ENCODE measurements around the gene CKB.

The CKB gene

GRCh38 chr14:103544388-103545218 lies 22.0 kb upstream of the CKB start:
- H4K20me1 ChIP-seq (ENCODE audit: low read depth, low read length) = no peaks in the 10 kb centered on the region
- H2AFZ ChIP-seq (ENCODE audit: low read depth, low read length, severe bottlenecking) = no peak overlapping the region
- no peak overlapping the region for H3K4me3 ChIP-seq (ENCODE audit: insufficient read depth, low read length, poor library complexity, severe bottlenecking)
- H3K36me3 ChIP-seq (ENCODE audit: low read length) = no peaks in the 10 kb centered on the region
- no peak for TF ChIP-seq CTCF (IDR thresholded peaks at IDR 0.05; ENCODE audit: insufficient read depth, low read length, poor library complexity, severe bottlenecking)
- TF ChIP-seq EZH2phosphoT487 (conservative IDR thresholded peaks at IDR 0.05; ENCODE audit: low read length) = no peak
- no peaks in the 10 kb centered on the region for H3K9me3 ChIP-seq (ENCODE audit: insufficient read depth, low read length)
- no peak overlapping the region for H3K9ac ChIP-seq (ENCODE audit: low read length)
- no peaks in the 10 kb centered on the region for H3F3A ChIP-seq (ENCODE audit: insufficient read depth)
- H3K79me2 ChIP-seq (ENCODE audit: insufficient read depth, low read length) = no peaks in the 10 kb centered on the region
- no peaks in the 10 kb centered on the region for H3K9me2 ChIP-seq (replicated peaks; ENCODE audit: insufficient read depth, low read length)
- H3K4me2 ChIP-seq (ENCODE audit: low read depth, low read length, poor library complexity, severe bottlenecking) = no peak overlapping the region
- H3K27me3 ChIP-seq (ENCODE audit: low read length) = no peaks in the 10 kb centered on the region
- H3K27ac ChIP-seq (ENCODE audit: low read depth, low read length) = no peak overlapping the region

GRCh38 chr14:103543721-103544387 lies 21.2 kb upstream of the CKB start:
- Histone ChIP-seq H3K79me2 (ENCODE audit: insufficient read depth, low read length) (no peaks in the 10 kb centered on the region), H3K9me2 (replicated peaks; ENCODE audit: insufficient read depth, low read length) (no peaks in the 10 kb centered on the region), H3F3A (ENCODE audit: insufficient read depth) (no peaks in the 10 kb centered on the region), H3K36me3 (ENCODE audit: low read length) (no peaks in the 10 kb centered on the region), H4K20me1 (ENCODE audit: low read depth, low read length) (no peaks in the 10 kb centered on the region), H2AFZ (ENCODE audit: low read depth, low read length, severe bottlenecking) (no peak overlapping the region), H3K9me3 (ENCODE audit: insufficient read depth, low read length) (no peaks in the 10 kb centered on the region), H3K27me3 (ENCODE audit: low read length) (no peaks in the 10 kb centered on the region), H3K4me3 (ENCODE audit: insufficient read depth, low read length, poor library complexity, severe bottlenecking) (no peak overlapping the region), H3K9ac (ENCODE audit: low read length) (no peak overlapping the region), H3K27ac (ENCODE audit: low read depth, low read length) (no peak overlapping the region), H3K4me2 (ENCODE audit: low read depth, low read length, poor library complexity, severe bottlenecking) (no peak overlapping the region)
- TF ChIP-seq CTCF (IDR thresholded peaks at IDR 0.05; ENCODE audit: insufficient read depth, low read length, poor library complexity, severe bottlenecking) (no peak), EZH2phosphoT487 (conservative IDR thresholded peaks at IDR 0.05; ENCODE audit: low read length) (no peak)

GRCh38 chr14:103543140-103543539 lies 20.5 kb upstream of the CKB start:
- no peak overlapping the region for H3K4me2 ChIP-seq (ENCODE audit: low read depth, low read length, poor library complexity, severe bottlenecking)
- H3K9me2 ChIP-seq (replicated peaks; ENCODE audit: insufficient read depth, low read length) = no peaks in the 10 kb centered on the region
- H3K79me2 ChIP-seq (ENCODE audit: insufficient read depth, low read length) = no peaks in the 10 kb centered on the region
- no peaks in the 10 kb centered on the region for H3F3A ChIP-seq (ENCODE audit: insufficient read depth)
- H3K27me3 ChIP-seq (ENCODE audit: low read length) = no peaks in the 10 kb centered on the region
- H3K9me3 ChIP-seq (ENCODE audit: insufficient read depth, low read length) = no peaks in the 10 kb centered on the region
- no peak overlapping the region for H3K27ac ChIP-seq (ENCODE audit: low read depth, low read length)
- H3K36me3 ChIP-seq (ENCODE audit: low read length) = no peaks in the 10 kb centered on the region
- H3K9ac ChIP-seq (ENCODE audit: low read length) = no peak overlapping the region
- no peaks in the 10 kb centered on the region for H4K20me1 ChIP-seq (ENCODE audit: low read depth, low read length)
- H3K4me3 ChIP-seq (ENCODE audit: insufficient read depth, low read length, poor library complexity, severe bottlenecking) = no peak overlapping the region
- H2AFZ ChIP-seq (ENCODE audit: low read depth, low read length, severe bottlenecking) = no peak overlapping the region
- no peak for TF ChIP-seq EZH2phosphoT487 (conservative IDR thresholded peaks at IDR 0.05; ENCODE audit: low read length)
- TF ChIP-seq CTCF (IDR thresholded peaks at IDR 0.05; ENCODE audit: insufficient read depth, low read length, poor library complexity, severe bottlenecking) = no peak

Data from SU-DHL-6 (cell line).